Ramos (cell line): Measurements from ENCODE around the gene HOXB1.

Experiments
- in situ Hi-C: fragments of 300-500 bp; cut with MboI; formaldehyde crosslinking; loops from one replicate; pipeline ENCODE4 v1.14.3; 2022; ENCODE audit warnings: low sequenced_read_pairs; ENCODE audit not compliant: unreplicated experiment

The HOXB1 gene

DNA sequence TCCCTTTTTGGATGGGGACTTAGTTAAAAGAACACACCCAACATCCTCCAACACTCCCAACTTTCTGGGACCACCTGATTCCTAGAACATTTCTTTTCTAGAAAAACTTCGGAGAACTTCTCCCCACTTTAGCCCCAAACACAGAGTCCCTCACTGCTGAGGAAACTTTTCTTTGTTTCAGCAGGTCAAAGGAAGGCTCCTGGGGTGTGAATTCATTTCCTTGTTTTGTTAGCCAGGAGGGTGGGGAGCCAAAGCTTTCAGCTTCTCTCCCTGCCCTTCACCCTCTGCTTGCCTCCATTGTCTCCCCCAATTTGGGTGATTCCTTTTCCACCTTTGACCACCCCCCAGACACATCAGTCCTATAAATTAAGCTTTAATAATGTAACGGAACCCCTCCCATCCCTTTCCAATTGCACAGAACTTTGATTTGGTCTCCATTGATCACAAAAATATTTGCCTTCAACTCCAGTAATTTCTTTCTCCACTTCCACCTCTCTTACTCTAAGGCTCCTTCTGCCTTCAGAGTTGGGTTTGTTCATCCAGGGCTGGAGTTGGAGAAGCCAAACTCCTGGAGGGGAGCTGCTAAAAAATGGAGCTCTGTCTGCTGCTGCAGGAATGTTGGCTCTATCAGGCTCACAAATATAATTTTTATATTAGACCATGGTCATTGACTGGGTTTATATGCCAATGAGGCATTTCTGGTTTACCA lies 37.0 kb upstream of the HOXB1 start:
- in situ Hi-C loops = no loop called here

DNA sequence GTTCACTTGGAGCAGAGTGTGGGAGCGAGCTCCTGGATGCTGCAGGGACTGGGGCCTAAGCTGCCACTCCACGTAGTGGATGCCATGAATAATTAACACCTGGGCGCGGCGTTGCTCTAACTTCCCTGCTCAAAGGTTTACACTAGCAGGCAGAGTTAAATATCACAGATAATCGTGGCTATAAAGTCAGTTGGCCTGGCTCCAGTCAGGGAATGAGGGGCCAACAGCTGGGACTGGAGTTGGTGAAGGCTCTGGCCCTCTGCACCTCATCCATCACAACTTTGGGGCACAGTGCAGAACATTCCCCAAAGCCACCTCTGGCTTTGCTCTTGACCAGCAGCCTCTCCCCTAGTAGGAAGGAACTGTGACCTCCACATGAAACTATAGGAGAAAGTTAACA lies 36.4 kb upstream of the HOXB1 start:
- in situ Hi-C loops = no loop called here

DNA sequence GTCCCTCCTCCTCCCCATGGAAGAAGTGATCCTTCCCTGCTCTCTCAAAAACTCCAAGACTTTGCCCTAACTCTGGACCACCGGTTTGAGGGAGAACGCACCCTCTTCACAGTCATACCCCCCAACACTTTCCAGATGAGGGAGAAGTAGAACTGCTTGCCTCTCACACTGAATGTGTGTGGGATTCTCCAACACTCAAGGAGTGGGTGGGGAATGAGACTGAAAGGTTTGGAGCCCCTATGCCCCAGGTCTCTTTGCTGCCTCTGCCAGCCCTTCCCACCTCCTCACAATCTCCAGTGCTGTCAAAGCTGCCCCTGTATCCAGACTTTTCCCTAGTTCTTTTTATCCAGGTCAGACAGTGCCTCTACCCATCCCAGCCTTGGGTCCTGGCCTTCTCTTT lies 35.9 kb upstream of the HOXB1 start:
- in situ Hi-C loops = no loop called here

DNA sequence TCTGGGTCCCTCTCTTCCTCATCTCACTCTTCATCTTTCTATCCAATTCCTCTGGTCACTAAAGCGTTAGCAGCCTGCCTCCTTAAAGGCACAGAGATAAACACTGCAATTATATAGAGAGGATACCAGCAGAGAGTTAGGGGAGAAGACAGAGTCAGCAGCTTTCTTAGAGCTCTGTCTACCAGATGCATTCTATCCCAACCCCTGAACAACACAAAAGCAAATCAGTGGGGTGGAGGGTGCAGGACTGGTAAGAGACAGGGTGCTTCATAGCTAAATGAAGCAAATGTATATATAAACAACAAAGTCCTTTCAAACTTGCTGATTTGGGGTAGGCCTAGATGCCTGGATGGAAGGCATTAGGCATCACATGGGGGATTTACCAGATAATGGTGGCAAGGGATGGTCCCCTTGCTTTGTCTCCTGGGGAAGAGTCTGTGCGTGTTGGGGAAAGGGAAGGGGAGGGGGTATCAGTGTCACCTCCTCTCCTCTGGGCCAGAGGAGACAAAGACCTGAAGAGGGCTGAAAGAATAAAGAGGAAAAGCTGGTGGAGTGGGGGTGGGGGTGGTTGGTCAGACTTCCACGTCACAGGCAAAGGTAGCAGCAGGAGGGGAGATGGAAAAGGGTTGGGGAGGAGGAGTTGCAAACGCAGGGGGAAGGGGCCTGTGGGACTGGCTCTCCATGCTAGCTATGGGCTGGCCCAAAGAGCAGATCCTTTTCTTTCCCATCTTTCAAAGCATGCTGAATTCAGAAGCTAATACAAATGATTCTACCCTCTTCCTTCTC lies 35.3 kb upstream of the HOXB1 start:
- in situ Hi-C loops = no loop called here

DNA sequence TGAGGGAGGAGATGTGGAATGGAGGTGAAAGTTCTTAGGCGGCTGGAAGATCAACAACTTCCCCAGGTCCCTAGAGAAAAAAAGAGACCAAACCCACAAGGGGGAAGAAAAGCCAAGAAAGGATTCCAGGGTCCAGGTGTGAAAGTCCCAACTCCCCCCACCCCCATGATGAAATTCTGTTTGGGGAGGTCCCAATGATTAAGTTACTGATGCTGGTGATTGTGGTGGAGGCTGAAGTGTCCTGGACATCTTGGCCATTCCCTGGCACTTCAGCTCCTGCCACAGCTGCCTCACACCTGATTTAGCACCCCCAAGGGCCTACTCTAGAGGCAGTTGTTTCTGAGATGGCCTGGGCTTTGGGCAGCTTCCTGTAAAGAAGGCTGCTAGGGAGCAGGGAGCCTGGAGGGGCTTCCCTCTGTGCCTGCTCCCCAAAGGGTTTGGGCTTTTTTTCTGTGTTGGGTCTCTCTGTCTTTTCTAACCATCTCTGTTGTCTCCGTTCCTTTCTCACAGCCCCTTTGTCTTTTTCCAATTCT lies 34.3 kb upstream of the HOXB1 start:
- in situ Hi-C loops = no loop called here

DNA sequence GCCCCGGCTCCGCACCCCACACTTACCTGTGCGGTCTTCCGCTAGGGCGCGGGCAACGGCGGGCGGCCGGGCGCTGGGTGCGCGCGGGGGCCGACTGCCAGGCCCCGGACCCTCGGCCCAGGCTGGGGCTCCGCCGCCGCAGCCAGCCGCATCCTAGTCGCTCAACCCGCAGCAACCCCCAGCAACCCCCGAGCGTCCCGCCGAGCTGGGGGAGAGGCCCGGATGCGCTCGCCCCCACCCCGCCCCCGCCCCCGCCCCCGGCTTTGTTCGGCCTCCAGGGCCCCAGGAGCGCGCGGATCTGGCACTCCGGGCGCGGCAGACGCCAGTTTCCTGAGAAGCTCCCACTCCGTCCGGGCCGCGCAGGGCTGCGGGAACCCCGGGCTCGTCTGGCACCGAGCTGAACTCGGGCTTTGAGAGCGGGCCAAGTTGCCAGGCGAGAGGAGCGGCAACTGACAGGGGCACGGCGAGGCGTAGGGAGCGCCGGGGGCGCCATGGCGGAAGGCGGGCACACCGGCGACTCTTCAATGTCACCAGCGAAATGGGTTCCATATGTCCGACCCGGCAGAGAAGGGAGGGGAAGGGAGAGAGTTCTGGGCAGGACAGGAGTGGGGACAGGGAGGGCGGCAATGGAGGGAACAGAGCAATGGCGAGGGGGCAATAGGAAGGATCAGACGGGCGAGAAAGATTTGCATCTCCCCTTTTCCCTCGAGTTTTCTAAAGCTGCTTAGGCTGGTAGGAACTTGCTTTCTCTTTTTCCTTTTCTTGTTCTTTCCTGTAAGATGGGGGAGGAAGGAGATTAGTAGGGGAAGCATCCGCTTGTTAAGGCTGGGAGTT lies 33.6 kb upstream of the HOXB1 start:
- in situ Hi-C loops = no loop called here

DNA sequence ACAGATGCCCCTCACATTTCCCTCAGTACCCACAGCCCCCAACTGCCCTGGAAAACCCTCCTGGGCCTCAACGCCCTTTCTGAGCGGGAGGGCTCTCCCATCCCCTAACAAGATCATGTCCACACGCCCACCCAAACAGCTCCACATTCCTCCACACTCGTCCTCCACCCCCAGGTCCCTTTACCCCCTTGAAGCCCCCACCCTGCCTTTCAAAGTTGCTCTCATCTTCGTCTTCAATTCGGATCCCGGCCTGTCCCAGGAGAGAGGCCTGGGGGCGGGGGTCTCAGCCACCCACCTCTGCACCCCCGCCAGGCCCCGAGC lies 33.0 kb upstream of the HOXB1 start:
- in situ Hi-C loops = no loop called here

DNA sequence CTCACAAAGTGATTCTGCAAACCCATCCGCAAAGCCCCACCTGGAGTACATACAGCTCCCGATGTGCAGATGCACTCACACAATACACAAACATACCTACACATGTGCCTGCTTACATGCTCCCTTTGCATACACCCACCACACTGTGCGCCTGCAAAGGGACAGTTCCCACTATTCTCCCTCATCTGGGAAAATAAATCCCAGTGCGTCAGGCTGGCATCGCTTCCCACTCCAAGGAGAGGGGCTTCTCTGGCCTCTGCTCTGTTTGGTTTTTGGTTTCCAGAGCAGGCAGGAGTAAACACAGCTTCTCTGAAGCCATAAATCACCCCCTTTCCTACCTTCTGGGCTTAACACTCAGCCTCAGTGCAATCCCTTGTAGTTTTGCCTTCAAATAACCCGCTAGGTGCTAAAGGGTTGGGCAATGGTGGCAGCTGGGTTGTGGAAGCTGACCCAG lies 32.6 kb upstream of the HOXB1 start:
- in situ Hi-C loops = no loop called here

DNA sequence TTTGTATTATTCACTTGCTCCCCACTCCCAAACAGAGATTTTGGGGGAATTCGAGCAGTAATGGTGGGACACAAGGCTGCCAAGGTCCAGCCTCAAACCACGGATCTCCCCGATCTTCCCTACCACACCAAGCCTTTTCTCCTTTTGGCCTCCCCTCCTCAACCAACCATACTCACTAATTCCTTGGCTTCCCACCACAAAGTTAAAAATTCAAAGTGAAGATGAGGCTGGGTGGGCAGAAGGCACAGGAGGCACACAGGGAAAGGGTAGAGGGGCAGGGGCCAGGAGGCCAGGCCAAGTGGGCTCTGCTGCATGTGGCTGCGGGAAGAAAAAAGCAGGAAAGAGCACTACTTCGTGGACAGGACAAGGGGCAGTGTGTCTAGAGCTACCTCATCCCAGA lies 32.1 kb upstream of the HOXB1 start:
- in situ Hi-C loops = no loop called here

DNA sequence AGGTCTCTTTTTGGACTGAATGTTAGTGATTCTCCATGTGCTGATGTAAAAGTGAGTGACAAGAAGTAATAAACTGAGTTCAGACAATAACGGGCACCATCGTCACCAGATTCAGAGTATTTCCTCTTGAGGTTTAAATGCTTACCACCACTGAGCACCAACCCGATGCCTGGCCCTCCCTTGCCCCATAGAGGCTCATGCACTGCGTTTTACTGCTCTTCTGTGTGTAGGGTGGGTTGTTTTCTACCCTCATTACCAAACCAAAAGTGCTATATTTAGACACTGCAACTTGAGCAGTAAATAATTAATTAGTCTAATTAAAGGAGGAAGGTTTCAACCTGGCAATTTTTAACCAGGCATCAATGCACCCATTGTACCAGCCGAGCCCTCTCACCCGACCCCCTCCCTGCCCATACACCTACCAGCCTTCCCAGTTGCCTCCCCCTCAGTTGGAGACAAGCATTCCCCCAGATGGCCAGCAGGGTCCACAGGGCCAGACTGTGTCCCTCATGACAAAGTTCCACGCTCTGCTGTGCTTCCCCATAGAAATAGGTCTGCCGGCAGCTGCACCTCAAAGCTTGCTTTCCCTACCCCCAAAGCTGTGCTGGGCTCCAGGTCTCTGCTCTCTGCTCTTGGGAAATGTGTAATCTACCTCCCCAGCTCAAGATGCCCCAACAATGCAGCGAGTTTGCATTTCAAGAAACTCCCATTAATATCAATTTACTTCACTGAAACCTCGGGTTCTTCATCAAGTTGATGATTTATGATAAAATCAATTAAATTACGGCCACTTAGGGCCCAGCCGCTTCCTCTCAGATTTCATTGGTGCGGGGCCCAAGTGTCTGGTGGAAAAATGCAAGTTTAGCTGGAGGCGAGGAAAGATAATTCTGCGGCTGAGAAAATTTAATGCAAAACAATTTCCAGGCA lies 31.3 kb upstream of the HOXB1 start:
- in situ Hi-C loops = no loop called here

DNA sequence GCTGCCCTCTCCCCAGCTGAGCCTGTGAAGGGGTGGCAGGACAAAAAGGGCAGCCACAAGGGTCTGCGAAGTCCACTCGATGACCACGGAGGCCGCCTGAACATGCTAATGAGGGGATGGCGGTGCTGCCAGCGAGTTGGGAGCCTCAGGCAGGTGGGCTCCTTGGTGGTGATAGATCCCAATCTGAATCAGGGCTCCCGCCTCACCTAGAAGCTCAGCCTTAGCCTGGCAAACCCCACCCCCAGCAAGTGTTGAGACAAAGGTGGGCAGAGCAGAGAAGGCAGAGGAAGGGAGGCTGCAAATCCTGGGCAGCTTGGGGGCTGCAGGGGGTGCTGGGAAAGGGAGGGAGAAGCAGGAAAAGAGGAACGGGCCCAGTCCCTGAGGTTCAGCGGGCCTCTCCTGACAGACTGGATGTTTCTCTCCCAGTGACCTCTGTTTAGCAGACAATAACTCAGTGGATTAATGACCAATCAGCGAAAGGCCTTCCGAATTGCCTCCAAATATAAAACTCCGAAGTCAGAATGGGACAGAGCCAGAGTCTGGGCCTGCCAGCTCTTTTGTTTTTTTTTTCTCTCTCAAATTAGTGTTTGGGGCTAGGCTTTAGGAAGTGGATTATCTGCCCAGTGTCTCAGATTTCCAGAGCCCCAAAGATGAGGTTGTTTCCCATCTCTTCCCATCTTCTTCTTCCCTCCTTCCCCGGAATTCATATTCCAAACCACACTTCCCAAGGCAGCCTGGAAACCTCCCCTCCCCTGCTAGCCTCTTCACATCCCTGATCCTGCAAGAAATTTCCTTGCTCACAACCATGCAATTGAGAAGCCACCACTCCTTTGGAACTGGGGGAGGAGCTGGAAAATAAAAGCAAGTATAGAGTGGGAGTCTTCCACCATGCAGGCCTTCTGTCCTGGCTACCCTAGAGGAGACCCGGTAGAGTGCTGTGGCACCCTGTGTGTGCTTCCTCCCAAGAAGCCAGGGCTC lies 29.3 kb upstream of the HOXB1 start:
- in situ Hi-C loops = no loop called here

DNA sequence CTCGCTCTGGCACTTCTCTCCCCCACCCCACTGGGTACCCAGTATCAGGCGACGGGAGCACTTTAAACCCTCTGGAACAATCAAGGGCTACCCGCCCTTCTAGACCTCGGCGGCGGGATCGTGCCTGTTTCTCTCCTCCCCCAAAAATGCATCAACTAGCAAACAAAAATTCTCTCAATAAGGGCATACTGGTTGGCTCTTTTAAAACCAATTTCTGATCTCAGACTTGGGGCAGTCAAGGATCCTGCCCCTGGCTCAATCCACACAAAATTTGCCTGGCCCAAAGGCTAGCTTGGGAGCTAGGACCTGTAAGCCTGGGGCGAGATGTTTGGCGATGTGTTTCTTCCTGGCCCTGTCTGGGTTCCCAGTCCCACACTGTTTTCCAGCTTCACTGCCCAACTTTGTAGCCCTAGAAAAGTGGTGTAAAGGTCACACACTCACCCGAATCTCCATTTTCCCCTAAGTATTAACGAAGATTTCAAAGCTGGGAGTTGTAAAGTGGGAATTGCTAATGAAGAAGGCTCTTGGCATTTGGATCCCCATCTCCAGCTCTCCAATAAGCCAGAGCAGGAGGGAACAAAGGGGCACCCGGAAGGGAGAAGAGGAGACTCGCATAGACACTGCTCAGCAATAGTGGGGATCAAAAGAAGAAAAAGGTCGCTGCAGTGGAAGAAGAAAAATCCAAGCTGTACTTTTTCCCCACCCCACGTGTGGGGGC lies 28.5 kb upstream of the HOXB1 start:
- in situ Hi-C loops = no loop called here

DNA sequence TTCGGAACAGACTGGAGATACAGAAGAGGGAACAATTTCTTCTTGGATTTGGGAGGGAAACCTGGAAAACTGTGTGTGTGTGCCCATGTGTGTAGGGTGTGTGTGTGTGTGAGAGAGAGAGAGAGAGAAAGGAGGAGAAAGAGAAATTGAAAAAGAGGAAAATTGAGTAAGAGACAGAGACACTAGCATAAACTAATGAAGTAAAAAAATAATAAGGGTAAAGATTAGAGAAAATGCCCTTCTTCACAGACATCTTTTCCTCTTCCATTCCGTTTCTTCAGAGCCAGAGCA lies 28.0 kb upstream of the HOXB1 start:
- in situ Hi-C loops = no loop called here

DNA sequence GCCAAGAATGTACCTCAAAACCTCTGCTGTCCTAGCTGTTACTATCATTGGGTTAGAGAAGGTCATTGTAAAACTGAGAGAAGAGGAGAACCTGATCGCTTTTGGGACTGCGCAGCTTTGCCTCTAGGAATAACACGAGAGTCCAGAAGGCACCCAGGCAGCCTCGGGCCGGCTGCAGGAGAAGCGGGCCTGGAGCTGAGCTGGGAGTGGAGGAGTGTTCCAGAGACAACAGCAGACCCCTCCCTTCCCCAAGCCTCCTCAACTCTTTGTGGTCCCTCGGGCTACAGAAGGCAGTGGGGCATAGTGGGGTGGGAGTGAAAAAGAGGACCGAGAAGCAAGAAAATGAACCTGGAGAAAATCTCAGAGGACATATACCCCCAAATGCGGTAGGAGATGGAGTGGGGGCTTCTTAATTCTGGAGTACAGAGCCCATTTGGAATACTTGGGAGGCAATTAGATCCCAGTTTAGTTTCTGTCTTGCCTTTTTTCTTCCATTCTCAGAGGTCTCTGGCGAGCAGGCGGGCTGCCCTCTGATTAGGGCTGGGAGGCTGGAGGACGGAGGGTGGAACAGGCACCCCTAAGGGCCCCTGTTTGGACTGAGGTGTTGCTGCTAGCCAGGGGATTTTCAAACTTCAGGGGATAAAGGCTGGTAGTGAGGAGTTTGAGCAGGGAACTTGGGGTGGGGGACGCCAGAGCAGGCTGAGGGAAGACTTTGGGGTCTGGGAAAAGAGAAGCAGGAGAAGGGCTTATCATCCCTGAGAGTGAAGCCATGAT lies 27.4 kb upstream of the HOXB1 start:
- in situ Hi-C loops = no loop called here

DNA sequence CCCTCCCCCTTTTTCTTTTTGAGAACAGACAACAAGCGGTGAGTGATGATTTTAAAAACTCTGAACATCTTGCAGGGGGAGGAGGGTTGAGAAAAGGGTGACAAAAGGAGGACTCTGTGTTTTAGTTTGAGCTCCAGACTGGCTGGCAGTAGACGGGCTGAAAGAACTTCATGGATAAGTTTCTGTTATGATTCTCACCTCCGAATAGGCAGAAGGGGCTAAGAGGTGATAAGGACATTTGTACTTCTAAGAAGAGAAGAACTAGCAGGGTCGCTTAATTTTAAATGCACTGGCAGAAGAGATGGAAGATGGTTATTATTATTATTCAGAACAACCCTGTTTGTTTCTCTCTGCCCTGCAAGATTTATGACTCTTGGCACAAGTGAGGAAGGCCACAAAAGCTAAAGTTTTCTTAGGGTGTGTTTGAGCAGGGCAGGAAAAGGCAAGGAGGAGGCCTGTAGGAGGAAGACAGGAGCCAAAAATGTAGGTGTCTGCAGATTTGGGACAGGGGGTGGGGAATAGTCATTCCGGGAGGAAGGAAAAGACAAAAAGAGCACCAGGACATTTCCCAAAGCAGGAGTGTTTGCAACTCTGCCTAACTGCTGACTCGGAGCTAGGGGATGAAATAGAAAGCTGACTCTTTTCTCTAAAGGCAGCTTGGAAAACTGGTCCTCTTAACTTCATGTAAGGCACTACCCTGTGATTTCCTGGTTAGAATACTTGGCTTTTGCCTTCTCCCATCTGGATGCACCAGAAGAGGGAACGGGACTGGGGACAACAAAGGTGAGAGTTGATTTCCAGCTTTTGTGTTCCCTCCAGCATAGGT lies 26.0 kb upstream of the HOXB1 start:
- in situ Hi-C loops = no loop called here

DNA sequence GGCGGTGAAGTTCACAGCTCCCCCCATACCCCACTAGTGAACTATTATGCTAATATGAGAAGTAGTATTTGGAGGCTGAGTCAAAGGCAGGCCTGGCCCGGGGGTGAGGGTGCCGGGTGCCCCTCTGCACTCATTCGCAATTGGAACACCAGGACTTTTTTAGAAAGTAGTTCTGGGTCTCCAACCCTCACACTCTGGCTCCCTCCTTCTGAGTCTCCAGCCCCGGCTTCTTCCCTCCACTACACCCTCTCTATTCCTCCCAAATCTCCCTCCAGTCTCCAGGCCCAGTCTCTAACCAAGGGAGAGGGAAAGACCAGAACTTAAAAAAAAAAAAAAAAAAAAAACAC lies 25.4 kb upstream of the HOXB1 start:
- in situ Hi-C loops = no loop called here
